ENCODE data around the gene RASSF1.

Gene RASSF1

DNA sequence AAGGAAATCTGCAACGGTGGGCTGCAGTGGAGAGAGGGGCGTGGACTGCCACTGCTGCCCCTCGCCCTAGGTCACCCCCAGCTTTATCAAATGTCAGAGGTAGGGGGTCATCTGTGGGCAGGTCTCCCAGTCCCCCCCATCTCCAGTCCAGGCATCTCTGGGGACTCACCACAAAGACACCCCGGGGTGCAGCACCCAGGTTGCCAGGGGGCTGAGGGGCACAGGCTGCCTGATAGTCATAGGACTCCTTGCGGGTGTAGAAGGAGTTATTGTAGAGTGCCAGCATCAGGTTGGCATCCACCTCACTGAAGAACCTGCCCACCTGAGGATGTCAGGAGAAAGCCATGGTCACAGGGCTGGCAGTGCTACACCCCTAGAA, 25.2 kb upstream of the RASSF1 start:
- DNase-seq (ENCODE audit: low spot score) = no peak

DNA sequence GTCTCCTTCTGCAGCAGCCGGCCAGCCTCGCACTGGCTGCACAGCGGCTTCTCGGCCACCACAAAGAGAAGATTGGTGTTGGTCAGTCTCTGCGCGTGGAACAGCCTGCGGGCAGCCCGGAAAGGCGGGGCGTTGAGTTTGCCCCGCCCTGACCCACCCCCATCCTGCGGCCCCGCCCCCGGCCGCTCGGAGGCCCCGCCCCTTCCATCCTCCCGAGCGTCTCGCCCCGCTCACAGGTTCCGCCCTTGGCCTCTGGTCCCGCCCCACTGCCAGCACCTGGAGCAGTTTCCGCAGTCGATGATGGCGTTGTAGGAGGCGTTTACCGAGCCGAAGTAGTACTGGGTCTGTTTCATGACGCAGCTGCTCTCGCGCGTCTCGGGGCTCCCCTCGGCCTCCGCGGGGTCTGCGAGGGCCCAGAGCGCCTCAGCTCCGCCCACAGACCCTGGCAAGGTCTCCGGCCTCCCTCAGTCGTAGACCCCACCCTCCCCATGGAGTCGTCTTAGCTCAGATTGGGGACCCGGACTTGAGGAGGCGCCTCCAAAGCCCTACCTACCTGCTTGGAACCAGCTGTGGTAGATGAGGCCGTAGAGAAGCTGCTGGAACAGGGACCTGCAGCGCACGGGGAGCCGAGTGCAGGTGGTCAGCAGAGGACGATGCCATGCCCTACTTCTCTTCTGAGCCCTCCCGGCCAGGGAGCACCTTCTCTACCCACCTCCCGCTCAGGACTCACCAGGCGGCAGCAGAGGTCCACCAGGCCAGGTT, 24.6 kb upstream of the RASSF1 start:
- peak; percentile 97 for DNase-seq (ENCODE audit: low spot score)

- no peak for DNase-seq (ENCODE audit: low spot score)
These were observed 24.0 kb upstream of the RASSF1 start for GRCh38 chr3:50364573-50365079.

DNA sequence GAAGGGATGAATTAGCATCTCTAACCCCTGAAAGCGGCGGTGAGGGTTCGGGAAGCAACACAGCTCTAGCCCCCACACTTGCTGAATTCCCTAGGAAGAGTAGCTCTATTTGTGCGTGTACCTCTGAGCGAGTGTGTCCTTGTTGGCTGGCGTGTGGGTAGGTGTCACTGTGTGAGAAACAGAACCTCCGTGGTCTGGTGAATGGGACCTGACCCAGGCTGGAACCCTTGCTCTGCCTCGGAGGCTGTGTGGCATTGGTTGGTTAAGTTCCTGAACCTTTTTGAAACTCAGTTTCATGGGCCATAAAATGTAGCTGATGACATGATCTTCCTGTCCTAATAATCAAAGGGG, 19.1 kb upstream of the RASSF1 start:
- no peak for DNase-seq (ENCODE audit: low spot score)

DNA sequence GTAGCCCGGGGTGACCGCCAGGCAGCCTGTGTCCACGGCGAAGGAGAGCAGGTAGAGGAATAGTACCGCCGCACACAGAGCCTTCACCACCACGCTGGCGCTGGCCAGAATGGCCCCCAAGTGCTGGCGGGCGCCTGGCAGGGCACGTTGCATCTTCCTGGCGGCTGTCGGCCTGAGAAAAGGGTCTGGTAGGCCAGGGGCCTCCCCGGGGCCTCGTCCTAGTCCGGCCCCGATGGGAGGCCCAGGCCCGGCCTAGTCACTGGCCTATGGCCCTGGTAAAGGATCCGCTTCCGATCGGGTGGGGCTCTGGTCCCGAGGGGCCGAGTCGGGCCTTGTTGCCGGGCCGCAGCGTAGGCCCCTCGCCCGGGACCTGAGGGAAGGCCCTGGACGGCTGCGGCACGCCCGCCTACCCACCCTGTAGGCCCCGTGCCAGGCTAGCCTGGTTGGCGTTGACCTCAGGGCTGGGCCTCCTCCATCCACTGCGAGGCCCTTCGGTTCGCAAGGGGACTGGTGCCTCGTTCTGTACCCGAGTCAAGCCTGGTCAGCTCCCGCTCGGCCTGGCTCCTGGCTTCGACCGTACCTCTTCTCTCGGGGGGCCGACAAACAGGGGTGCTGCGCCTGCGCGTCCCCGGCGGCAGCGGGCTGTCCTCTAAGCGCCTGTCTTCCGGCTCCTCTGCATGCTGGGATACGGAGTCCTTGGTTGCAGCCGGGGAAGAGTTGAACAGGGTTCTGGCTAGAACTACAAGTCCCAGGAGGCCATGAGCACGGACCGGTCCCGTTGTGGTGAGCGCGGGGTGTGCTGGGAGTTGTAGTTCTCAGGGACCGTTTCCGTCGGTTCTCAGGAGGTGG, 18.5 kb upstream of the RASSF1 start, which contains the start of gene TMEM115:
Gene TMEM115 (minus strand): TSS at position 611 of the 849 bp plus-strand sequence. CDS start 458 bp downstream, at position 153.
- peak; percentile 95 for DNase-seq (ENCODE audit: low spot score)

- no peak for DNase-seq (ENCODE audit: low spot score)
These were observed 17.8 kb upstream of the RASSF1 start for GRCh38 chr3:50358355-50358910.

DNA sequence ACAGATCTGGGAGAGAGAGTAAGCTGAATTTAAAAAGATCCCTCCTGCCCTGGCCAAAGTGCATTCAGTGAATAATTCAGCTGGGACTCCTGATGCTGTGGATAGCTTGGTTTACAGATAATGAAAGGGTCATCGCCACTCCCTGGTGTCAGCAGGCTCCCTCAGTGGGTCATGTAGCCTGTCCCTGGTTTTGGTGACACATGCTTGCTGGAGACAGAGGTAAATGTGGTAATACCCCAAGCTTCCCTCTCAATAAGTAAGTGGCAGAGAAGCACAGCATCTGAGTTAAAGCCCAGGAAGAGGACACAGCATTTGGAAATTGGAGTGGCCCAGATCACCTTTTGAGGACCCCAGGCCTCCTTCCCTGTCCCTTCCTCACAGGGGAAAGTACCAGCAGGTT, 16.8 kb upstream of the RASSF1 start:
- DNase-seq (ENCODE audit: low spot score) = no peak

DNA sequence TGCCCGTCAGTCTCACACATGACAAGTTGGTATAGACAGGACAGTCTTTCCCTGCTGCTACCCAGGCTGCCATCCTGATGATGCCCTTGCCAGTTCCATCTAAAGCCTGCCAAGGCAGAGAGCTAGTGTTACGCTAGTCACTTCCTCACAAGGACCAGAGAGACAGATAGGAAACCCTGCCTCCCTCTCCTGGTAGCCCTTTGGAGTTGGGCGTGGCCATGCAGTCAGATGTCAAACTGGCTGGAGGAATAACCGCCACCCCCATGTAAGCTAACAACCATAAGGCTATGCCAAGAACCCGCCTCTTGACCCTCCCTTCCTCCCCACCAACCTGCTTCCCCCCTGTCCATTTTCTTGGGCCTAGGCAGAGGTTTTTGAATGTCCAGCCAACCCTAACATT, 15.9 kb upstream of the RASSF1 start:
- no peak for DNase-seq (ENCODE audit: low spot score)

- DNase-seq (ENCODE audit: low spot score) = no peak
These were observed 15.4 kb upstream of the RASSF1 start for GRCh38 chr3:50355829-50356552.

DNA sequence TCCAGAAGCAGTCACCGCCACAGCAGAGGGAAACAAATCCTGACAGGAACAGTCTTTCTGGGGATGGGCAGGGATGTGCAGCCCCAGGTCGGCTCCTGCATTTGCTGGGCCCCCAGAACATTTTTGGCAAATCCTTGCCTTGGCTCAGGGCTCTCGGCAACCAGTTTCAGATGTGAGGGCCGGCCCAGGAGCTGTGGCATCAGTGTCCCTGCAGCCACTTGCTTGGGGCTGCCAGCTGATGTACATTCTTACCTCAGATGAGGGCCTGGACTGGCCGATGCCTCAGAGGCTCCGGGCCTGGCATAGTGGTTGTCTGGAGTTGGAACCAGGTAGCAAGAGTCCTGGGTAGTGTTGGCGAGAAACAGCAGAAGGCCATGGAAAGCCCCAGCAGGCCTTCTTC, 14.2 kb upstream of the RASSF1 start:
- DNase-seq (ENCODE audit: low spot score) = no peak

DNA sequence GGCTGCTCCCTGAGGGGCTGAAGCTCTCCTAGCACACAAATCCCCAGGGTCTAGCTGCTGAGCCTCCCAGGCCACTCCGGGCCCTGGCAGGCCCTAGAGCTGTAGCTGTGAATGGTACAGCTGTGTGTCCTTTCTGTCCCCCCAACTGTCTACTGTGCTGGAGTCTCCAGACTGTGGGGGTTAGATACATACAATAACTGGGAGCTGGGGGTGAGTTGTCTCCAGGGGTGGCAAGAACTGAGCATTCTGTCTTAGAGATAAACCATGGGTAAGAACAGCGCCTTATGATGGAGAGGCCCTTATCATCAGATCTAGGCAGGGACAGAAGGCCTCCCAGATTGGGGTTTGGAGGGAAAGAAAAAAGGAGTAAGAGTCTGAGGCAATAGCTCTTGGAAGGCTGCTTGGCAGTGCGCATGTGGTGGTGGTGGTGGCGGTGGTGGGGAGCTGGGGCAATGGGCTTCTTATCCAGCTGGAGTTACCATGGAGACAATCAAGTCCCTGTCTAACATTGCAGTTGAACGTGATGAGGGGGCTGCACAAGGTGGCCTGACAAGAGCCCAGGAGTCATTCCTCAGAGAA, 13.6 kb upstream of the RASSF1 start:
- DNase-seq (ENCODE audit: low spot score) = no peak

GRCh38 chr3:50353245-50354004, 12.8 kb upstream of the RASSF1 start:
- no peak for DNase-seq (ENCODE audit: low spot score)

- DNase-seq (ENCODE audit: low spot score) = no peak
These were observed 12.1 kb upstream of the RASSF1 start for GRCh38 chr3:50352781-50353180.

GRCh38 chr3:50351323-50351697, 10.7 kb upstream of the RASSF1 start:
- no peak for DNase-seq (ENCODE audit: low spot score)

GRCh38 chr3:50350527-50351322, 10.1 kb upstream of the RASSF1 start, which contains the start of the genes CYB561D2 and NPRL2:
Gene CYB561D2, plus strand, starts transcription at chr3:50350862. Its CDS starts 572 bp downstream, at chr3:50351434.
Gene NPRL2, minus strand, starts transcription at chr3:50350775. Its CDS starts 123 bp downstream, at chr3:50350652.
- DNase-seq (ENCODE audit: low spot score) = peak; percentile 97

- DNase-seq (ENCODE audit: low spot score) = no peak
These were observed 9.5 kb upstream of the RASSF1 start for GRCh38 chr3:50350213-50350526.

DNA sequence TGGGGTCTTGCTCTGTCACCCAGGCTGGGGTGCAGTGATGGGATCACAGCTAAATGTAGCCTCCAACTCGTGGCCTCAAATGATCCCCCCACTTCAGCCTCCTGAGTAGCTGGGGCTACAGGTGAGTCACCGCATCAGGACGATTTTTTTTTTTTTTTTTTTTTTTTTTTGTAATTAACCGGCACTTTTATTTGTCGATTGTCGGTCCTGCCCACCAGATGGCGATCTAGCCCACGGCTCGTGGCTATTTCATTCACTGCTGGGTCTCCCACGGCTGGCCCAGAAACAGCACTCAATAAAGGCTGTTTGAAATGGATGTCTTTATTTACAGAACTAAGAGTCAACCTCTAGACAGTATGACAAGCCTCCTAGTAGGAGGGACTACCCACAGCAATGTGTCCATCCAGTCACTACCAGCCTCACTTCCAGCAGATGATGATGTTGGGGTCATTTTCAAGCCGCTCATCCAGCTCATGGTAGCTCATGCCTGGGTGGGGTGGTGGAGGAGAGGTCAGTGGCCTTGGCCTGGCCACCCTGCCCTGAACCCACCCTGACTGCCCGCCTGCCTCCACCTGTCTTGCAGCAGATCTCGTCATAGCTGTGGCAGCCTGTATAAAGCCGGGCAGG, 6.7 kb upstream of the RASSF1 start:
- DNase-seq (ENCODE audit: low spot score) = peak; percentile 75

- DNase-seq (ENCODE audit: low spot score) = peak; percentile 90
These were observed 5.1 kb upstream of the RASSF1 start, which contains the start of gene ZMYND10 for GRCh38 chr3:50345586-50346234. Gene ZMYND10, minus strand, starts transcription at chr3:50345732. Its CDS starts 153 bp downstream, at chr3:50345579.

DNA sequence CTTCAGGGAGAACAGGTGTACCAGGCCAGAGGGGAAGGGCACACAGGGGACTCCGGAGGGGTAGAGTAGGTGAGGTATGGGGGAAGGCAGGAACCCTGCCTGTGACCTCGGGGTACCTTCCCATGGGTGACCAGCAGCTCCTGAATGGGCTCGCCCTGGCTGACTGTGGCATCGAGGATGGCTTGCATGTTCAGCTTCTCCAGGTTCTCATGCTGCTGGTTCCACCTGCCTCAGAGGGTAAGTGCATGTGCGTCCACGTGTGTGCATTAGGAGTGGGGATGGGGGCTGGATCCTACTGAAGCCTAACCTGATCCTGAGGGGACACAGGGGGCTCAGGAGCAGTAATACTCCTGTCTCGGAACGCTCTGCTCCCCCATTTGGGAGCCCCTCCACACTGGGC, 4.4 kb upstream of the RASSF1 start:
- DNase-seq (ENCODE audit: low spot score) = no peak
